ENCODE results near the gene CHST5.

CHST5 gene

GRCh38 chr16:75566758-75567255, 30.9 kb upstream of the CHST5 start:
- Histone ChIP-seq H3K27me3 (ENCODE audit: insufficient read depth, low read length) (peaks cover 14% of the 10 kb centered on the region; the same call in 1 of the 2 replicates), H3K4me3 (ENCODE audit: low read depth, low read length) (peak overlapping the region; percentile 89), H3K4me1 (ENCODE audit: control insufficient read depth, insufficient read depth, low read length, unreplicated experiment) (peaks cover 21% of the 10 kb centered on the region), H3K79me2 (ENCODE audit: control insufficient read depth, insufficient read depth, low read length, unreplicated experiment) (peaks cover 15% of the 10 kb centered on the region), H3K27ac (ENCODE audit: low read depth, low read length) (no peak overlapping the region), H3K36me3 (ENCODE audit: insufficient read depth, low read length) (peaks cover 20% of the 10 kb centered on the region), H2AFZ (ENCODE audit: low read length, unreplicated experiment) (peak overlapping the region; percentile 49)

- Histone ChIP-seq H3K27me3 (ENCODE audit: insufficient read depth, low read length) (peaks cover 14% of the 10 kb centered on the region; the same call in 1 of the 2 replicates), H3K4me3 (ENCODE audit: low read depth, low read length) (peak within 1 kb of the TSS; percentile 89), H3K36me3 (ENCODE audit: insufficient read depth, low read length) (peaks cover 20% of the 10 kb centered on the region), H3K27ac (ENCODE audit: low read depth, low read length) (no peak within 1 kb of the TSS), H3K4me1 (ENCODE audit: control insufficient read depth, insufficient read depth, low read length, unreplicated experiment) (peaks cover 21% of the 10 kb centered on the region), H2AFZ (ENCODE audit: low read length, unreplicated experiment) (peak within 1 kb of the TSS; percentile 97), H3K79me2 (ENCODE audit: control insufficient read depth, insufficient read depth, low read length, unreplicated experiment) (peaks cover 15% of the 10 kb centered on the region)
Measured at GRCh38 chr16:75566040-75566757, 30.3 kb upstream of the CHST5 start, which contains the start of gene GABARAPL2. TSS of gene GABARAPL2 (plus strand) at chr16:75566379. CDS start at chr16:75566487, 108 bp downstream.

- H3K4me3 ChIP-seq (ENCODE audit: low read depth, low read length) = peak overlapping the region; percentile 89
- H3K4me1 ChIP-seq (ENCODE audit: control insufficient read depth, insufficient read depth, low read length, unreplicated experiment) = peaks cover 21% of the 10 kb centered on the region
- H3K27me3 ChIP-seq (ENCODE audit: insufficient read depth, low read length) = peaks cover 14% of the 10 kb centered on the region; the same call in 1 of the 2 replicates
- H3K79me2 ChIP-seq (ENCODE audit: control insufficient read depth, insufficient read depth, low read length, unreplicated experiment) = peaks cover 15% of the 10 kb centered on the region
- H3K27ac ChIP-seq (ENCODE audit: low read depth, low read length) = no peak overlapping the region
- peak overlapping the region; percentile 97 for H2AFZ ChIP-seq (ENCODE audit: low read length, unreplicated experiment)
- H3K36me3 ChIP-seq (ENCODE audit: insufficient read depth, low read length) = peaks cover 20% of the 10 kb centered on the region
Measured at GRCh38 chr16:75565640-75566039, 29.7 kb upstream of the CHST5 start.

- peak overlapping the region; percentile 22; the same call in 1 of the 2 replicates for H3K4me3 ChIP-seq (ENCODE audit: low read depth, low read length)
- no peak overlapping the region for H3K27ac ChIP-seq (ENCODE audit: low read depth, low read length)
- peaks cover 13% of the 10 kb centered on the region for H3K4me1 ChIP-seq (ENCODE audit: control insufficient read depth, insufficient read depth, low read length, unreplicated experiment)
- peaks cover 14% of the 10 kb centered on the region; the same call in 1 of the 2 replicates for H3K27me3 ChIP-seq (ENCODE audit: insufficient read depth, low read length)
- H2AFZ ChIP-seq (ENCODE audit: low read length, unreplicated experiment) = peak overlapping the region; percentile 77
- no peaks in the 10 kb centered on the region for H3K79me2 ChIP-seq (ENCODE audit: control insufficient read depth, insufficient read depth, low read length, unreplicated experiment)
- no peaks in the 10 kb centered on the region for H3K36me3 ChIP-seq (ENCODE audit: insufficient read depth, low read length)
Measured at GRCh38 chr16:75559564-75560372, 23.9 kb upstream of the CHST5 start.

GRCh38 chr16:75558846-75559401, 23.0 kb upstream of the CHST5 start:
- H3K4me1 ChIP-seq (ENCODE audit: control insufficient read depth, insufficient read depth, low read length, unreplicated experiment) = peaks cover 11% of the 10 kb centered on the region
- no peak overlapping the region for H3K27ac ChIP-seq (ENCODE audit: low read depth, low read length)
- no peak overlapping the region for H3K4me3 ChIP-seq (ENCODE audit: low read depth, low read length)
- peaks cover 2% of the 10 kb centered on the region for H3K79me2 ChIP-seq (ENCODE audit: control insufficient read depth, insufficient read depth, low read length, unreplicated experiment)
- no peak overlapping the region for H2AFZ ChIP-seq (ENCODE audit: low read length, unreplicated experiment)
- H3K36me3 ChIP-seq (ENCODE audit: insufficient read depth, low read length) = no peaks in the 10 kb centered on the region
- peaks cover 11% of the 10 kb centered on the region; the same call in 1 of the 2 replicates for H3K27me3 ChIP-seq (ENCODE audit: insufficient read depth, low read length)

GRCh38 chr16:75556431-75556950, 20.6 kb upstream of the CHST5 start:
- Histone ChIP-seq H3K27ac (ENCODE audit: low read depth, low read length) (peak overlapping the region; percentile 25; the same call in 1 of the 2 replicates), H3K79me2 (ENCODE audit: control insufficient read depth, insufficient read depth, low read length, unreplicated experiment) (peaks cover 3% of the 10 kb centered on the region), H3K27me3 (ENCODE audit: insufficient read depth, low read length) (no peaks in the 10 kb centered on the region), H2AFZ (ENCODE audit: low read length, unreplicated experiment) (peak overlapping the region; percentile 100), H3K36me3 (ENCODE audit: insufficient read depth, low read length) (no peaks in the 10 kb centered on the region), H3K4me3 (ENCODE audit: low read depth, low read length) (peak overlapping the region; percentile 97), H3K4me1 (ENCODE audit: control insufficient read depth, insufficient read depth, low read length, unreplicated experiment) (peaks cover 11% of the 10 kb centered on the region)

- Histone ChIP-seq H3K27ac (ENCODE audit: low read depth, low read length) (peak within 1 kb of the TSS; percentile 66), H2AFZ (ENCODE audit: low read length, unreplicated experiment) (peak within 1 kb of the TSS; percentile 100), H3K4me1 (ENCODE audit: control insufficient read depth, insufficient read depth, low read length, unreplicated experiment) (peaks cover 11% of the 10 kb centered on the region), H3K4me3 (ENCODE audit: low read depth, low read length) (peak within 1 kb of the TSS; percentile 97), H3K36me3 (ENCODE audit: insufficient read depth, low read length) (no peaks in the 10 kb centered on the region), H3K27me3 (ENCODE audit: insufficient read depth, low read length) (no peaks in the 10 kb centered on the region), H3K79me2 (ENCODE audit: control insufficient read depth, insufficient read depth, low read length, unreplicated experiment) (peaks cover 3% of the 10 kb centered on the region)
Measured at GRCh38 chr16:75555707-75556430, 20.0 kb upstream of the CHST5 start, which contains the start of gene TMEM231. TSS of gene TMEM231 (minus strand) at chr16:75556252. CDS start at chr16:75556209, 43 bp downstream.

GRCh38 chr16:75555213-75555706, 19.4 kb upstream of the CHST5 start:
- peaks cover 8% of the 10 kb centered on the region for H3K4me1 ChIP-seq (ENCODE audit: control insufficient read depth, insufficient read depth, low read length, unreplicated experiment)
- no peaks in the 10 kb centered on the region for H3K36me3 ChIP-seq (ENCODE audit: insufficient read depth, low read length)
- H3K27me3 ChIP-seq (ENCODE audit: insufficient read depth, low read length) = no peaks in the 10 kb centered on the region
- peak overlapping the region; percentile 100 for H2AFZ ChIP-seq (ENCODE audit: low read length, unreplicated experiment)
- H3K27ac ChIP-seq (ENCODE audit: low read depth, low read length) = peak overlapping the region; percentile 66
- H3K4me3 ChIP-seq (ENCODE audit: low read depth, low read length) = peak overlapping the region; percentile 97
- H3K79me2 ChIP-seq (ENCODE audit: control insufficient read depth, insufficient read depth, low read length, unreplicated experiment) = peaks cover 3% of the 10 kb centered on the region

GRCh38 chr16:75552951-75553350, 17.0 kb upstream of the CHST5 start:
- Histone ChIP-seq H3K27me3 (ENCODE audit: insufficient read depth, low read length) (no peaks in the 10 kb centered on the region), H3K79me2 (ENCODE audit: control insufficient read depth, insufficient read depth, low read length, unreplicated experiment) (peaks cover 3% of the 10 kb centered on the region), H3K4me3 (ENCODE audit: low read depth, low read length) (no peak overlapping the region), H2AFZ (ENCODE audit: low read length, unreplicated experiment) (no peak overlapping the region), H3K36me3 (ENCODE audit: insufficient read depth, low read length) (no peaks in the 10 kb centered on the region), H3K4me1 (ENCODE audit: control insufficient read depth, insufficient read depth, low read length, unreplicated experiment) (no peaks in the 10 kb centered on the region), H3K27ac (ENCODE audit: low read depth, low read length) (no peak overlapping the region)
